Measurements from ENCODE around the gene GPD2.
"Not testable (repeated sequence)": the region's sequence is repeated elsewhere in the genome, so short reads cannot be mapped to it uniquely, and the experiment has no call there.

The GPD2 gene

DNA sequence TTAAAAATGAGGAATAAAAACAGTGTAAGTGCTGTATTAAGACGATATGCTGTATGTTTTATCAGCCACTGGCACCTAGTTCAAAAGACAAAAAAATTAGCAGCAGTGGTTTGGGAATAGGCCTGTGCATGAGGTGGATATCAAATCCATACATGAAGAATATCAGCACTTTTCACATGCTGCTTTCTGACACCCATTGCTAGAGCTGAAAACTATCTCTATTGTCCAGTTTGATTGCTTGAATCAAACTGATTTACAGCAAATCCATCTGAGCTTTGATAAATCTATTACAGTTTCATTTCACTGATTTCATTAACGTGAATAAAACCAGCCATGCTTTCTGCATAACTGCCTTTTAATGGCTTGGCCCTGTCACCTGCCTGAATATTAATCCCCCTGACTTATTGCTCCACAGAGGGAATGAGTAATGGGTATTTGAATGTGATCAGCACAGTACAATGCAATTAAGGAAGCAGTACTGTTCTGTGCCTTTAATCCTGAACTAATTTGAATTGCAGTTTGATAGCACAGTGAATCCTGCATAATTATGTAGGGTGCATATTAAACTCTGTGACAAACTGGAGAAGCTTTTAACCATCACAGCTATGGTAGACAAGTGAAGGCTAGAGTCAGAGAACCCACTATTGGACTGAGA lies 154.0 kb downstream of the GPD2 start:
- no peak for DNase-seq (ENCODE audit: low spot score)

DNA sequence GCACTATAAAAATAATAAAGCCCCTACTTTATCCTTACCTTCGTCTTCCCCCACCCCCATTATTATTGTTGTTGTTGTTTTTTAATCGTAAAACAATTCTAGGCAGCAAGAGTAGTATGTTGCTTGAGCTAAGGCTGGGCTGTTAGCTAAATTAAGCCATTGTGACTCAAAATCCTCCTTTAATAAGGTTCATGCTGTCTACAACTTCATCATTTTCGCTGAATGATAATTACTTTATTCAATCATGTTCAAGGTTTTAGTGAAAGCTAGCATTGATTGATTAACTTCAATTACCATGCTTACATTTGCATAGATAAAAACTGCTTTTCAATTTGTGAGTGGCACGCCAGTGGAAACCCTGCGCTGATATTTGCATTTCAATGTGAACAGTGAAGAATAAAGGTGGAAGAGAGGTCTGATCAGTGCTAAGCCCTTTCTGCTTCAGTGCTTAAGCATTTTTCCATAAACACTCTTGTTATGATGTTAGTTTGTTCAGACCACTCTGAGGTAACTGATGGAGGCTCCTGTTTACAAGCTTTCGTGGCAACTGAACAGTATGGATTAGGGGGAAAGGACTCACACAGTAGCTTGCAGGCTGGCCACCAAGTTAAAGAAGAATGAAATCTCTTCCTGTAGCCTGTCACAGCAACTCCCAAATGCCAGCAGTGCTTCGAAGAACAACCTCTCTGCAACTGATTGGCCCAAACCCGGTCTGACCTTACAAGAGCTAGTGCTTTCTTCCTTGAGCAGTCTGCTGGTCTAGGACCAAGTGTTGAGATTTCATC lies 156.8 kb downstream of the GPD2 start:
- DNase-seq (ENCODE audit: low spot score) = no peak

DNA sequence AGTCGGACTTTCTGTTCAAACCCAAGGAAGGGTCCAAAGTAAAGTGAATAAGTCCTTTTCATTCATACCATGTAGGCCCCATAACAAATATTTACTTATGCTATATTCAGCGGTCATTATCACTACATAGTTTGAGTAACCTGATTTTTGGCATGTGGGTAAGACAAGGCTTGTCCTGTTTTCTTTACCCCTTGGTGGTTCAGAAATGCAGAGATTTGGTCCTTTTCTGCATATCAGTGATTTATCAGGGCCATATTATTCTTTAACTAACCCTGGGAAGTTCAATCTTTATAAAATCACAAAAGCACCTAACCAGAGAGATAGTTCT lies 157.4 kb downstream of the GPD2 start:
- DNase-seq (ENCODE audit: low spot score) = no peak

DNA sequence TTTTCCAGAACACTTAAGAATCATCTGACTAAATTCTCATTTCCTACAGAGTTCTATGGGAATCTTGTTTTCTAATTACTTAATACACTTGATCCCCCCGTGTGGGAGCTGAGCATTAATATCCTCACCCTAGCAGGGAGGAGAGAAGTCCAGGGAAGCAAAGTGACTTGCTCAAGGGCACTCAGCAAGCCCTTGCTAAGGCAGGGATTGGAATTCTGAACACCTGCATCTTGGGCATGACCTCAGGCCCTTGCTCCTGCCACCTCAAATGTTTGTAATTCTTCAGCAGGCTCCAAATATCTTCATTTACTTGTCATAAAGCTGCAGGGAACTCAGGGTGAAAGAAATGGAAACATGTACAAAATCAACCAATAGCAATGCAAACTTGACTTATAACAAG lies 162.4 kb downstream of the GPD2 start:
- no peak for DNase-seq (ENCODE audit: low spot score)

DNA sequence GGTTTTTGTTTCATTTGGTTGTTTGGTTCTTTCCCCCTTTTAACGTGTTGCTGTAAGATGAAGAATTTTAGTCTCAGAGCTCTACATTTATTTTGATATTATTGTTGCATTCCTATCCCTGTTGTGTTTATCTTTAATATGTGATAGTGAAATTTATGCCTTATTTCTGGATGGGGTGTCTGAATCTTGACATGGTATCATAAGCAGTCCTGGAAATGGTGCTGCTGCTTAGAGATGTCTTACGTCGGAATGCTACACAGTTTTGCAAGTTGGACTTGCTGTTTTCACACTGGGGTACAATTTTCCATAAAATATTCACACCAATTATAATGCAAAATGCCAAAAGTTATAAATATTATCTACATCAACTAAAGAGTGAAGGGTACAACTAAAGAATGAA lies 164.0 kb downstream of the GPD2 start:
- no peak for DNase-seq (ENCODE audit: low spot score)

DNA sequence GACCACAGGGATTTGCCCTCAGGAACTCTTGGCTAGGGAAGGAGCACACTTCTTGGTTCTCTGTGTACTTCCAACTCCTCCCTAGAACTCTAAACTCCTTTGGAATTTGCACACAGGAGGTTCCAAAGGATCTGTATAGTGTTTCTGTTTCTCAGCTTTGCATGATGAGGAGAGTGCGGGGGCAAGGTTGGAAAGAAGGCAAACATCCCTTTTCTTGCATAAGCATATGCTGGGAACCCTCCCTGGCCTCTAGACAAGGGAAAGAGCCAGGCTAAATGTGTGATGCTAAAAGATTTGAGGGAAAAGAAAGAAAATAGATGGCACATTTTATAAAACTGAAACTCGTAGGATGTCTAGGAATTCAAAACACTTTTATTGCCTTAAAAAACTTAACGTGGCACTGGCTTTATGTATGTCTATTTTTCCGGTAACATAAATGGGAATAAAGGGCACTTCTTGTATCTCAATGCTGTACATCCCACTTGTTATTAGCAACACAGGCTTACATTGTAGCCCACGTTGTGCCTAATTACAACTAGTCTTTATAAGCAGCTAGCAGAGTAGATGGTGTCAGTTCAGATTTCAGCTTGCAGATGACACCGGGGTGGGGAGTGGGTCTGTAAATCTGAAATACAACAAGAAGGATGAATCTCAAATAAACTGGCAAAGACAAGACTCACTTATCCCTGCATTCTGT lies 165.8 kb downstream of the GPD2 start:
- DNase-seq (ENCODE audit: low spot score) = no peak

DNA sequence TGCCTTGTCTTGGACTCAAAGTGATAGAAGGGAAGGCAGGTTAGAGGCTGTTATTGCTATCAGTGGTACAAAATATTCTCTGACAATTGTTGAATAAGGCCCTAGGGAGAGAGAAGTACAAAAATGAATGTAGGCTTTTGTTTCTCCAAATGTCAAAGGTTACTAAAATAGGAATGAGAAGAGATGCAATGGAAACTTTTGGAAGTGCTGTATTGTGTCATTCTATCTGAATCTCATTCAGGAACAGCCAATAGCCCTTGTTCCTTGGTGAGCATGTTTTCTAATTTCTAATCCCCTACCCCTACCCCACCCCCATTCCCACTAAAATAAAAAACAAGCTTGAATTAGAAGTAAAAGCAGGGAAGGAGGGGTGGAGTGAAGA lies 166.4 kb downstream of the GPD2 start:
- DNase-seq (ENCODE audit: low spot score) = no peak

DNA sequence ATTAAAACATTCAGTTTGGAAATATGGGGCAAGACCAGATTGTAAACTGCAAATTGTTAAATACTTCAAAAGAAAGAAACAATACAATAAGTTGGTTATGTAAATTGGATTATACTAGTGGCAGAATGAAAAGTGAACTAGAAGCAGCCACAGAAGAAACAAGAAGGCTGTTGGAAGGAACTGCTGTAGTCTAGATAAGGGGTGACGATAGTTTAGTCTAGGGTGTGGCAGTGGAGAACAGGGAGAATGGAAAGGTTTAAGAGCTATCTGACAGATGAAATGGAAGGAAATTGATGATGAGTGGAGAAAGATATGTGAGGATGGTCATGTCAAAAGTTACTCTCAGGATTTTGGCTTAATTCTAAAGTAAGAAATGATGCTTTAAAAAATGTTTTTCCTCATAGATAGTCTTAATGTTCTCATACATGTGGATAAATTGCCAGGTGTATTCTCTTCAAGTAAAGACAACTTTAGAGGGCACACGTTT lies 179.7 kb downstream of the GPD2 start:
- no peak for DNase-seq (ENCODE audit: low spot score)

DNA sequence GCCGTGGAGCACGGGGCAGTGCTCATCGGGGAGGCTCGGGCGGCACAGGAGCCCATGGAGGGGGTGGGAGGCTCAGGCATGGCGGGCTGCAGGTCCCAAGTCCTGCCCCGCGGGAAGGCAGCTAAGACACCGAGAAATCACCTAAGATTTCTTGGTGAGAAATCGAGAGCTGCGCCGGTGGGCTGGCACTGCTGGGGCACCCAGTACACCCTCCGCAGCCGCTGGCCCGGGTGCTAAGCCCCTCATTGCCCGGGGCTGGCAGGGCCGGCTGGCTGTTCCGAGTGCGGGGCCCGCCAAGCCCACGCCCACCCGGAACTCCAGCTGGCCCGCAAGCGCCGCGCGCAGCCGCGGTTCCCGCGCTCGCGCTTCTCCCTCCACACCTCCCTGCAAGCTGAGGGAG lies 181.9 kb downstream of the GPD2 start:
- DNase-seq (ENCODE audit: low spot score) = not testable (repeated sequence)

DNA sequence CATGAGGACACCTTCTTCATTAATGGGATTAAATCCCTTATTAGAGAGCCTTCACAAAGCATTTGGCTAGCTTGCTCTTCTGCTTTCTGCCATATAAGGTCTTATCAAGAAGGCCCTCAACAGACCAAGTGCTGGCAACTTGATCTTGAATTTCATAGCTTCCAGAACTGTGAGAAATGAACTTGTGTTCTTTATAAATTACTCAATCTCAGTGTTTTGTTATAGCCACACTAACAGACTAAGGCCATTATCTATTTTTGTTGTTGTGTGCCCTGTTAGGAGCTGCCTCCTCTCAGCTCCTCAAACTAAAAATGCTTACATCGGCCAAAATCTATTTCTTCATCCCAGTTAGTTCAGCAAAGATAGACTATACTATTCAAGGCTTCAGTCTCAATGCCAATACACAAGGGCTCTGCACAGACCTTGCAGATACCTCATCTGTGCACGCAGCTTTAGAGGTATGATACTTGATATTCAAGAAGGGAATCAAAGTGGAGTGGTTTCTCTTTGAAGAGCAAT lies 182.9 kb downstream of the GPD2 start:
- DNase-seq (ENCODE audit: low spot score) = no peak

DNA sequence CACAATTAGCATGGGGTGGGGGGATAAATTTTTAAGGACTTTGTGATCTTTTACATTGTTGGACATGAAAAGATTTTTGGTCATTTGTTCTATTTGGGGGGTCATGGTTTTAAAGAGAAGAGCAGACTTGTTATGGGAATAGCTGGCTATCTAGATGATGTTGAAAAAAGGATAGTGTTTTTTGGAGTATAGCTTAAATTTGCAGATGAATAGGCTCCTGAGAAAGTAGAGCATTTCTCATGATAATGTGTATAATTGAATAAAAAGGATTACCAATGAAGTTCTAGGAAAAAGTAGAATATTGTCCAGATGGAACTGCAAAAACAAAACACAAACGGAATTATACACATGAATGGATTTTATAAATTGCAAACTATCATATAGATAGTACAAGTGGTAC lies 186.3 kb downstream of the GPD2 start:
- DNase-seq (ENCODE audit: low spot score) = no peak

DNA sequence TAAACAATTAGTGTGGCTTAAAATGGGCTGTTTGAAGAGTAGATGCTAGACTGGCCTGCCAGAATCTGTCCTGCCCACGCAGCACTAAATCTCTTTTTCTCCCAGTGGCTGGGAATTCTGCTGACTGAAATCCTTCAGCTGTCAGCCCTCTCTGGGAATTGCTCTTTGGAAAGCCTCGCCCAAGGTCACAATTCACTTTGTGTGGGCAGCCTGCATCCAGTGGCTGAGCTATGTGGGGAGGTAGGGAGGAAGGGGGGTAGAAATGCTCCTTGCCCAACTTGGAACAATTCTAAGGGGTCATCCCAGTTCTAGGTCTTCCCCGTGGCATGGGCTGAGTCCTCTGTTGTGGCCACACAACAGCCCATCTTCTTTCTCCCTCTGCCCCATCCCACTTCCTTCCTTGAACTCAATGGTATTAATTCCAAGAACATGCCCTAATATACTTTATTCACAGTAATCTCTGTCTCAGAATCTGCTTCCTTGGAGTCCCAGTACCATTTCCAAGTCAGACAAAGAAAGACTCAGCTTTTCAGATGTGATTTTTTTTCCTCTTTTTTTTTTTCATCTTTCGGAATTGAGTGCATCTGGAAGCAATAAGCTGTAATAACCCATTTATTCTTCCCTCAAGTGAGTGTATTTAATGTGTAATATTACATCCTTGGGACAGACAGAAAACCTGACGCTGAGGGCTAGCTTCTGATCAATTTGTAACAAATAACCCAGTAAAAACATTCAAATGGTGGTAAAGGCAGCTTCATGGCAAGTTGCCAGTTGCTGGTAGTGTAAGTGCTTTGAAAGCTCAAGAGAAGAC lies 189.4 kb downstream of the GPD2 start:
- no peak for DNase-seq (ENCODE audit: low spot score)

DNA sequence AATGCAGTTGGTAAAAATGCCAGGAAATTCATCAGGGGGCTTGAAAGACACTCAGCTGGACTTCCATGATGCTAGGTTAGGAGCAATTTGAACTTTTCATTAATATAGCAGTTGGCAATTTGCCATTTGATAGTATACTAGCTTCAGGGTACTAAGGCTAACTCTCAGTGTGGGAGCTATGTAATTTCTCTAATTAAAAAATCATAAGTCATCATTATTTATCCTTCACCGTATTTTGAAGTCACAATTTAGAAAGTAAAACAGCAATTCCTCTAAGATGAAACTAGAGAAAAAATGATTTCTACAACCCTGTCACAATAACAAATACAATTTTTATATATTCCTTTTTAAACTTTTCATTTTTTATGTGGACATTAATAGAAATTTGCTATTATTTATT lies 190.8 kb downstream of the GPD2 start:
- DNase-seq (ENCODE audit: low spot score) = no peak

DNA sequence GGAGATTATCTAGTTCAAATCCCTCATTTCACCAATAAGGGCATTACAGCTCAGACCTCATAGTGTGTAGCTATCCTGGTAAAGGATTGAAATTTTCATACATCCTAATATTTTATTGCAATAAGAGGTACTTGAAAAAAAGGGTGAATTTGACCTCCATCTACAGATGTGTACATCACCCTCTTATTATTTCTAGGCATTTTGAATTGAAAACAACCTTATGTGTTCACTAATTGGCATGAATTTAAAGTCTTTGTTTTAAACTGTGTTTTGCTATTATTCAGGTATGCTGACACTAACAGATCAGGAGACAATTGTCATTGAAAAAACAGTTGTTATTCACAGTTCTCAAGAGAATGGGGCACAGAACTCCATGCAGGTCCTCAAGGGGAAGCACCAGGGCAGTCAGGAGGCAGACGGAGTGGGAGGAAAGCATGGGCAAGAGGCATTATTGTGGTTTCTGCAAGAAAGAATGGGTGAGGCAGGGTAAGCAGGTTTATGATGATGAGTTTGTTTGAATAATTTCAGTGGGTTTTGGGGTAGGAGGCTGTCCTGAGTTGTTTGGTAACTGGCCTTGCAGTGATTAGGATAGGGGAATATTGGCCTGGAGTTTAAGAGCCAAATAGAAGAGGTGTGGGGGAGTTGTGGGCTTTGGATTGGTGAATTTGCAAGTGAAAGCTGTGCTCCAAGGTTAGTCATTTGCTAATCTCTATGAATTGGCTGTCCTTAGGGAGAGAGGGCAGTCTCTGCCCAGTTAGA lies 194.6 kb downstream of the GPD2 start:
- no peak for DNase-seq (ENCODE audit: low spot score)

DNA sequence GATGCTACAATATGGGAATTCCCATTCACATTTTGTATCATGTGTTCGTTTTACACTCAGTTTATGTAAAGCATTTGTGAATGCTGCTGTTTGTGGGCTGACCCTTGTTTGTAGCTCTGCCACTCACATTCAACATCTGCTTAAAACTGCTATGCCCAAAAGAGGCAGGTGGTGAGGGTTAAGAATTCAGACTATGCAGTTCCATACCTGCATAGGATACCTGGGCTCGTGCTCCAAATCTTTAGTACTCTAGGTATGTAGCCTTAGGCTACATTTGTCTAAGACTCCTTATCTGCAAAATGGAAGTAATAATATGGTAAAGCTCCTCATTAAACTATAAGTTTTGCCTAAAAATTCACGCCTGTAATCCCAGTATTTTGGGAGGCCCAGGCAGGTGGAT lies 199.5 kb downstream of the GPD2 start:
- DNase-seq (ENCODE audit: low spot score) = no peak

Measured in AG08395 (cell line).